Fibroblast of the aortic adventitia (primary cell): ENCODE measurements around the gene SLC41A3. TPM values are rescaled to one million over a fixed set of nuclear protein-coding genes. Genes with fewer than 3 reads are reported as not detected.
"Not testable (repeated sequence)": the region's sequence is repeated elsewhere in the genome, so short reads cannot be mapped to it uniquely, and the experiment has no call there.

Experiments used
- DNase-seq: peaks from one replicate; pipeline ENCODE4 v3.0.0-alpha.2; 2010; ENCODE audit warnings: low read depth
- H3K4me3 ChIP-seq: 2 replicates; pipeline ENCODE4 v1.5.1; 2011; ENCODE audit warnings: low read depth, mild to moderate bottlenecking, control low read depth, low read length, moderate library complexity
- total RNA-seq: library from RNA; depleted of rRNA; stranded (reverse); fragments of >200 nt; gene quantifications from 2 replicates; pipeline ENCODE4 v1.2.3, GENCODE V29; 2012; ENCODE audit warnings: low replicate concordance
- TF ChIP-seq, protein P1 (sequence below): IDR thresholded peaks from 2 replicates; pipeline ENCODE4 v1.5.1; 2011; ENCODE audit warnings: mild to moderate bottlenecking, low read length, control low read depth, inconsistent platforms; ENCODE audit not compliant: insufficient read depth

Gene SLC41A3
- total RNA-seq, 1 donor = 40.0 TPM

DNA sequence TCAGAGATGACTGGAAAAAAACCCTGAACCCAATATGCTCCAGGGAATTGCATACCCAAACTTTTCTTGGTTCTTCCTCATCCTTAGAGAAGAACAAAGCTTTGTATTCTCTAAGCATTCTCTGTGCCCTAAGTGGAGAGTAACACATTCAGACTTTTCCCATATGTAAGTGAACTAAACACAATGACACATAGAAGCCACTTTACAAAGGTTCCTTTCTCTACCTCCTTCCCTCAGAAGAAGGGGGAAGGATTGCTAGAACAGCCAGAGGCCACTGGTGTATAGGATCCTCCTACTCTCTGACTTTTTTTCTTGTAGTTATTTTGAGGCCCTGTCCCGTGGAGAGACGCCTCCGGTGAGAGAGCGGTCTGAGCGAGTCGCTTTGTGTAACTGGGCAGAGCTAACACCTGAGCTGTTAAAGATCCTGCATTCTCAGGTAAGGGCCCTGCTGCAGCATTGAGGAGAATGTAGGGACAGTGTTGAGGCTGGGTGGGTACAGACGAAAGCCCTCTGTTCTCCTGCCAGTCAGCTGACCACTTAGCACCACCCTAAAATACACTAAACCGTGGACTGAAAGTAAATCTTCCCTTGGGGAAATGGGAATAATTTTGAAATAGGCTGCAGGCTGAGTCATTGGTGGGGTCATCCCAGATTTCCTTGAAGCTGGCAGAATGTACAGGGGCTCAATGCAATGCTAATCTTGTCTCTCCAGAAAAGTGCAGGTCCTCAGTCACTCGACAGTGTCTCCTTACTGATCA, 108.5 kb downstream of the SLC41A3 start:
- not testable (repeated sequence) for H3K4me3 ChIP-seq
- peak; percentile 19 for DNase-seq

DNA sequence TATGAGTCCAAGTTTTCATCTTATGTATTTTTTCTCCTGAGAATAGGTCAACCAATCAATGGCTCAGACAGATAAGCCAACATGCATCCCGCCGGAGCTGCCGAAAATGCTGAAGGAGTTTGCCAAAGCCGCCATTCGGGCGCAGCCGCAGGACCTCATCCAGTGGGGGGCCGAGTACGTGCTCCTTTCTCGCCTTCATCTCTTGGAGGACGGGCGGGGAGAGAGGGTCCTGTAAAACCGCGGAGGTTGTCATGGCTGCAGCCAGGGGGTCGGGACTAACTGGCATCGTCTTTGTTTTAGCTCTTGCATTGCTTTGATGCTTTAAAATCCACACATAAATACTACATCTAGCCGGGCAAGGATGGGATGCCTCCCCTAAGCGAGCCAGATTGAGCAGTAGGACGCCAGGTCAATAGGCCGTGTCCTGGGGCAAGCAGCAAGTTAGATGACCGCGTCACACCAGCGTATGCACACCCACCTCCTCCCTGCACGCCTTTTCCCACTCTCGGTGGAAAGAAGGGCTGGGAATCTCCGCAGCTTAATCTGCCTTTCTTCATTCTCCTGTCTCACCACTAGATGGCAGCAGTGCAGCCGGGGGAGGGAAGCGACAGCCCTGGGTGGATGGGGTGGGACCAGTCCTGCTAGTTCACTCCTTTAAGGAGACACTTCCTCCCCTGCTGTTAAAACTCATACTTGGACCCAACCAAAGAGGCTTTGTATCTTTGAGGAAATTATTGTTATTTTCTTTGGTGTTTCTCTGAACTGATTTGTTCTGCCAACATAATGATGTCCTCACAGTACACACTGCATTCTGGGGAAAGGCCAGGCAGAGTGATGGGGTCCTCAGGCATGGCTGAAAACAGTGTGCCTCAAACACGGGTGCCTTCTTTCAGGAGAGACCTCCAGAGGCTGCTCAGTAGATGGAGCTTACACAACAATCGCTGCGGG, 111.7 kb downstream of the SLC41A3 start:
- peak overlapping the region; percentile 45 for H3K4me3 ChIP-seq
- TF ChIP-seq, protein P1, sequence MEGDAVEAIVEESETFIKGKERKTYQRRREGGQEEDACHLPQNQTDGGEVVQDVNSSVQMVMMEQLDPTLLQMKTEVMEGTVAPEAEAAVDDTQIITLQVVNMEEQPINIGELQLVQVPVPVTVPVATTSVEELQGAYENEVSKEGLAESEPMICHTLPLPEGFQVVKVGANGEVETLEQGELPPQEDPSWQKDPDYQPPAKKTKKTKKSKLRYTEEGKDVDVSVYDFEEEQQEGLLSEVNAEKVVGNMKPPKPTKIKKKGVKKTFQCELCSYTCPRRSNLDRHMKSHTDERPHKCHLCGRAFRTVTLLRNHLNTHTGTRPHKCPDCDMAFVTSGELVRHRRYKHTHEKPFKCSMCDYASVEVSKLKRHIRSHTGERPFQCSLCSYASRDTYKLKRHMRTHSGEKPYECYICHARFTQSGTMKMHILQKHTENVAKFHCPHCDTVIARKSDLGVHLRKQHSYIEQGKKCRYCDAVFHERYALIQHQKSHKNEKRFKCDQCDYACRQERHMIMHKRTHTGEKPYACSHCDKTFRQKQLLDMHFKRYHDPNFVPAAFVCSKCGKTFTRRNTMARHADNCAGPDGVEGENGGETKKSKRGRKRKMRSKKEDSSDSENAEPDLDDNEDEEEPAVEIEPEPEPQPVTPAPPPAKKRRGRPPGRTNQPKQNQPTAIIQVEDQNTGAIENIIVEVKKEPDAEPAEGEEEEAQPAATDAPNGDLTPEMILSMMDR = peak; percentile 65
- peak; percentile 43 for DNase-seq

DNA sequence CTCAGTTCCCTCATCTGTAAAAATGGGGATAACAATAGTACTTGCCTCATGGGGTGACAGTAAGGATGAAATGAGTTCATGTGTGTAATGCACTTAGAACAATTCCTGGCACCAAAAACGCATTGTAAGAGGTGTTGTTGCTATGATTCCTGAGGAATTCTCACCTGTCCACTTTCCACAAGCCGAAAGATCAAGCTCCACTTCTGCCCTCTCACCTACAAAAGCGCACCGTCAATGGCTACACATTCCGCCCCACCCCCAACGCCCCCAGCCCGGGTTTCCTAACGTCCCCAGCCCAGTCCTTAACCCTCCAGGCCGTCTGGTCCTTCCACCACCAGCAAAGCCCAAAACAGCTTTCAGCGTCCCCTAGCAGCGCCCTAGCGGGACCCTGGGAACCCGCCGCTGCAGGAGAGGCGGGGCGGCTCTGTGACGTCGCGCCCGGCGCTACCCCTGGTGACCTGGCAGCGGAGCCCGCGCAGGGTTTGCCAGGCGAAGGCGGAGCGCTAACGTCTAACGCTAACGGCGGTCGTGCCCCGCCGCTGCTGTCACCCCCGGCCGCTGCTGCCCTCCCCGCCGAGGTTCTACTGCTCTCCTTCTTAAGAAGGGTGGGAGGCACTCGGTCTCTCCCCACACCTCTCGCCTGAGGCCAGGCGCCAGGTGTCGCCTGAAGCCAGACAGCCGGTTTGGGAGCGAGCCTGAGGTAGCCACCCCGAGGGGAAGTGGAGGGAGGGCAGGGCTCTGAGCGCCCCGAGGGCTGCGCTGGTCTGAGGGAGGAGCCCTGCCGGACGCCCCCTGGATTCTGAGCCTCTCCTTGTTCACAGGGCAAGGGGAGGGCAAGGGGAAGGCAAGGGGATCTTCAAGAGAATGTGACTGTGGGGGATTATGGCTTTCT, 115.0 kb downstream of the SLC41A3 start, which contains the start of gene ROPN1B:
ROPN1B (plus strand) TSS at position 478 of the 892 bp plus-strand sequence. CDS start 2,877 bp downstream, outside the sequence.
- not testable (repeated sequence) for H3K4me3 ChIP-seq, DNase-seq

DNA sequence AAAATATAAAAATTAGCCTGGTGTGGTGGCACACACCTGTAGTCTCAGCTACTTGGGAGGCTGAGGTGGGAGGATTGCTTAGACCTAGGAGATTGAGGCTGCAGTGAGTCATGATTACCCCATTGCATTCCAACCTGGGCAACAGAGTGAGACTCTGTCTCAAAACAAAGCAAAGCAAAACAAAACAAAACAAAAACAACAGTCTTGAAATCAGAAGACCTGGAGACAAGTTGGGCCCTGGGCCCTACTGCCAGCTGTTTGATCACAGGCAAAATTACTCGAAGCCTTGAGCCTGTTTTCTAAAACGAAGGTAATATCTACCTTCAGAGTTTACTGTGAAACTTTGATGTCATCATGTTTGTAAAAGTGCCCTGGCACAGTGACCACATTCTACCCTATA, 115.8 kb downstream of the SLC41A3 start:
- not testable (repeated sequence) for DNase-seq, H3K4me3 ChIP-seq

DNA sequence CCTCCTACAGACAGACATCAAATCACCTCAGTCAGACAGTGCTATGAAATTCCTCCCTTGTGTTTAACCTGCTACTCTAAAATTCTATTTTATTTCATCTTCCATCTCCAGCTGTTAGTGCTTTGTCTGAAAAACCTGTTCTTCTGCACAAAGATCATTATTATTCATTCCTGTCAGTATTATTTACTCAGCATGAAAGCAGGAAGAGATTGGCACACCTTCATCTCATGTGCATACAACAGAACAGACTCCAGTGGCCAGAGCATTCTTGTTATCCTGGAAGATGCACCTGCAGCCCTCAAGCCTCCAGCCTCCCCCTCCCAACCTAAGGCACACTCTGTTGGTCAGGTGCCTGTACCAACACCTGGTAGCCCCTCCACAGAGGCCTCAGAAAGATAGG, 116.8 kb downstream of the SLC41A3 start:
- TF ChIP-seq, protein P1 = no peak
- no peak overlapping the region for H3K4me3 ChIP-seq
- DNase-seq = no peak

DNA sequence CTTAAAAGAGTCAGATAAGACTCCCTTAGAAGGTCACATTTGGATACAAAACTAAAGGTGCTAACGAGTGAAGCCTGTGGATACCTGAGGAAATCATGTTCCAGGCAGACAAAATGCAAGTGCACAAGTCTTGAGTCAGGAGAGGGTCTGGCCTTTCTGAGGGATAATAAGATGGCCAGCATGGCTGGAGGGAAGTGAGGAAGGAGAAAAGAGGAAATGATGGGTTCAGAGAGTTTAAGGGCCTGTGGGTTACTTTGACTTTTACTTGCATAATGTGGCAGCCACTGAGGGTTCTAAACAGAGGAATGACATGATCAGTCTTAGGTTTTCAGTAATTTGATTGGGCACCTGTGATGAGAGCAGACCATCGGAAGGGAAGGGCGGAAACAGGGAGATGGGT, 118.4 kb downstream of the SLC41A3 start:
- no peak for DNase-seq
- TF ChIP-seq, protein P1 = no peak
- no peak overlapping the region for H3K4me3 ChIP-seq

DNA sequence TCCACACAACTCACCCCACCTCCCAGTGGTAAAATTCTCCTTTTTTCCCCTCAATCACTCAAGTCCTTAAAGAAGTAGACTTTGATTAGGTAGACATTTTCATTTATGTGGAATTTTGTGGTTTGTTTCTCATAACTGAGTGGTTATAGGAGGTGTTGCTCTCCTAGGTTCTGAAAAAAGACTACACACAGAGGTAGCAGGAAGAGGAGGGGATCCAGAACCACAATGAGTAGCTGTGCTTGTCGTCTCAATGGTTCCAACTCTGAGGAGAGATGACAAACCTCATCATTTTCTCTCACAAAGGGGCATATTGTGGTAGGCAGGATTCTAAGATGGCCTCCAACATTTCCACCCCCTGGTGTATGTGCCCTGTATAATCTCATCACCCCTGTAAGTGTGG, 120.1 kb downstream of the SLC41A3 start:
- H3K4me3 ChIP-seq, DNase-seq: not testable (repeated sequence)

DNA sequence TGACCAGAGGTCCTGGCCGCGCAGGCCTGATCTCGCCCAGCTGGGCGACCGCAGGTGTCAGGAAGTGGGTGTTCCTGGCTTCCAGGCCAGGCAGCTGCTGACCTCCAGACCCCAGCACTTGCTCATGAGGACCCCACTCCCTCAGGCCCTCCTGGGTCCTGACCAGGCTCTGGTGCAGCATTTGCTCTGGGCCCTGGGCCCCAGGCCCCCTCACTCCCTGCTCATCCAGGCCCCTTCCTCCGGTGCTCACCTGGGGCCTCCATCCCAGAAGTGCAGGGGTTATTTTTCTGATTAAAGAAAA, 122.7 kb downstream of the SLC41A3 start:
- DNase-seq = no peak
- no peak overlapping the region for H3K4me3 ChIP-seq
- TF ChIP-seq, protein P1 = no peak
